Endothelial cell (in vitro differentiated cells): Measurements from ENCODE around the gene RMDN3. TPM values are rescaled to one million over a fixed set of nuclear protein-coding genes. Genes with fewer than 3 reads are reported as not detected.

ENCODE experiments used
- DNase-seq: peaks from one replicate; pipeline ENCODE4 v3.0.0; 2021; ENCODE audit warnings: low spot score
- H3K27ac Mint-ChIP-seq: one replicate; pipeline ENCODE4 v1.8.0; 2021; ENCODE audit warnings: mixed read lengths, inconsistent platforms; ENCODE audit not compliant: unreplicated experiment
- H3K27me3 Mint-ChIP-seq: one replicate; pipeline ENCODE4 v1.8.0; 2021; ENCODE audit warnings: mild to moderate bottlenecking, moderate library complexity, mixed read lengths, inconsistent platforms; ENCODE audit not compliant: unreplicated experiment
- H3K36me3 Mint-ChIP-seq: one replicate; pipeline ENCODE4 v1.8.0; 2021; ENCODE audit warnings: mild to moderate bottlenecking, low read depth, mixed read lengths, inconsistent platforms; ENCODE audit not compliant: unreplicated experiment
- H3K4me1 Mint-ChIP-seq: one replicate; pipeline ENCODE4 v1.8.0; 2021; ENCODE audit warnings: mild to moderate bottlenecking, mixed read lengths, inconsistent platforms; ENCODE audit not compliant: unreplicated experiment
- H3K4me3 Mint-ChIP-seq: one replicate; pipeline ENCODE4 v1.8.0; 2021; ENCODE audit warnings: mild to moderate bottlenecking, mixed read lengths, inconsistent platforms; ENCODE audit not compliant: unreplicated experiment
- H3K9me3 Mint-ChIP-seq: one replicate; pipeline ENCODE4 v1.8.0; 2021; ENCODE audit warnings: mixed read lengths, inconsistent platforms; ENCODE audit not compliant: unreplicated experiment
- total RNA-seq: library from RNA; stranded (reverse); fragmentation: NEBNext Ultra II Directional; extraction: Animal tissue kit (Norgen Biotek cat#: 25700); gene quantifications from one replicate; pipeline ENCODE4 v1.2.1, GENCODE V29; 2021; ENCODE audit not compliant: unreplicated experiment
- TF ChIP-seq, protein P1 (sequence below): fragments of 200-600 bp; sonication (generic); IDR thresholded peaks from one replicate; pipeline ENCODE4 v1.5.0; 2021; ENCODE audit warnings: antibody characterized with exemption; ENCODE audit not compliant: unreplicated experiment

RMDN3 gene
- total RNA-seq, 1 donor from 2014 or later = 34.4 TPM

DNA sequence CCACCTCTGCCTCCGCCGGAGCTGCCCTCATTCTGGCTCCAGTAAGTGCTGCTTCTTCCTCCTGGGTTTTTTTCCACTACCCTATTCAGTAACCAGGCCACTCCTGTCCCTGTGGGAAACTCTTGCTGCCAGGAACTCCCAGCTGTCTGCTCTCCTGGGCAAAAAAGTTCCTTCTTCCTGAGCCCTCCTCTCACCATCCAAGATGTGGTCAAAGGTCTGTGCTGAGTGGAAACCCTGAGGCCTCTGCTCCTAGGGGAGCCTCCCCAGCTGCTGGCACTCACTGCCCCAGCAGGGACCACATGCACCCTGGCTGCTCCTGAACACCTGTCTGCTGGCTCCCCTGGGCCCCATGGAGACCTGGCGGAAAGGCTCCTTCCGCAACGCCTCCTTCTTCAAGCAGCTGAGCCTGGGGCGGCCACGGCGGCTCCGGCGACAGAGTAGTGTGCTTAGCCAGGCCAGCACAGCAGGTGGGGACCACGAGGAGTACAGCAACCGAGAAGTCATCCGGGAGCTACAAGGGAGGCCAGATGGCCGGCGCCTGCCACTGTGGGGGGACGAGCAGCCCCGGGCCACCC is 15.2 kb upstream of the RMDN3 start:
- DNase-seq = no peak
- TF ChIP-seq, protein P1, sequence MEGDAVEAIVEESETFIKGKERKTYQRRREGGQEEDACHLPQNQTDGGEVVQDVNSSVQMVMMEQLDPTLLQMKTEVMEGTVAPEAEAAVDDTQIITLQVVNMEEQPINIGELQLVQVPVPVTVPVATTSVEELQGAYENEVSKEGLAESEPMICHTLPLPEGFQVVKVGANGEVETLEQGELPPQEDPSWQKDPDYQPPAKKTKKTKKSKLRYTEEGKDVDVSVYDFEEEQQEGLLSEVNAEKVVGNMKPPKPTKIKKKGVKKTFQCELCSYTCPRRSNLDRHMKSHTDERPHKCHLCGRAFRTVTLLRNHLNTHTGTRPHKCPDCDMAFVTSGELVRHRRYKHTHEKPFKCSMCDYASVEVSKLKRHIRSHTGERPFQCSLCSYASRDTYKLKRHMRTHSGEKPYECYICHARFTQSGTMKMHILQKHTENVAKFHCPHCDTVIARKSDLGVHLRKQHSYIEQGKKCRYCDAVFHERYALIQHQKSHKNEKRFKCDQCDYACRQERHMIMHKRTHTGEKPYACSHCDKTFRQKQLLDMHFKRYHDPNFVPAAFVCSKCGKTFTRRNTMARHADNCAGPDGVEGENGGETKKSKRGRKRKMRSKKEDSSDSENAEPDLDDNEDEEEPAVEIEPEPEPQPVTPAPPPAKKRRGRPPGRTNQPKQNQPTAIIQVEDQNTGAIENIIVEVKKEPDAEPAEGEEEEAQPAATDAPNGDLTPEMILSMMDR = no peak
- Mint-ChIP-seq H3K27me3 (peaks cover 12% of the 10 kb centered on the region), H3K36me3 (peaks cover 19% of the 10 kb centered on the region), H3K4me1 (peaks cover 1% of the 10 kb centered on the region), H3K9me3 (no peaks in the 10 kb centered on the region), H3K4me3 (peak overlapping the region; percentile 51), H3K27ac (no peak overlapping the region)

DNA sequence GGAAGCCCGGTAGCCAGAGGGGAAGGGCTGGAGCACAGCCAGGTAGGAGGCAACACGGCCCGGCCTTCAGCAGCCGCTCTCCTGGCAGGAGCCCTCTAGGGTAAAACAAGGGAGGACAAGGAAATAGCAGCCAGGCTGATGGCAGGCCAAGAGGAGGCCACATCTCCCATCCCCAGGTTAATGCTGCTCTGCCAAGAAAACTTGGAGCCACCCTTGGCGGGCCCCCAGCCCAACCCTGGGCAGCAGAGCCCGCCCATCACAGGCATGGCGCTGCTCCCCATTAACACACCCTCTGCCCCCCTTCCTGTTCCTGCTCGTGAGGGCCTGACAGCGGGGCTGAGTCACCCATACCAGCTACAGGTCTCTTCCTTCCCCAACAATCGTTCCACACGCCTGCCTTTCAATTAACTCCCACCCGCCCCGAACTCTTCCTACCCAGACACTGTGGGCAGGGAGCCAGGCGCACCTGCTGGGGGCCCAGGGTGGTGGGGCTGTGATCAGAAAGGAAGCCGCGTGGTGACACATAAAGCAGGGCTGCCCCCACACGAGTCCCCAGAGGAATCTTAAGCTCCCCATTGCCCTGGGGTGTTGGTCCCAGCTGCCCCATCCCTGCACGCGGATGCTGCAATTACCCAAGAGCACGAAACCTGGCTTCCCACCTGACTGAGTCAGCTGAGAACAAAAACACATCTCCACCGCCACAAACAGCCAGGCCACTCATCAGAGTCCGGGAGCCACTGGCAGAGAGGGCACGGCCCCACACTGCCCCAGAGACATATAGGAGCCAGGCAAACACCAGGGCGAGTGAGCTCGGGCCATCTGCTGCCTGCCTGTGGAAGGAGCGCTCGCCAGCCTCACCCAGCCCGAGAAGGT is 14.5 kb upstream of the RMDN3 start, which contains the start of gene C15orf62:
Gene C15orf62 (plus strand): TSS at position 707 of the 873 bp plus-strand sequence. CDS start 516 bp downstream, outside the sequence.
- Mint-ChIP-seq H3K9me3 (no peaks in the 10 kb centered on the region), H3K4me1 (peaks cover 6% of the 10 kb centered on the region), H3K36me3 (peaks cover 13% of the 10 kb centered on the region), H3K27ac (no peak within 1 kb of the TSS), H3K27me3 (peaks cover 14% of the 10 kb centered on the region), H3K4me3 (peak within 1 kb of the TSS; percentile 51)
- DNase-seq = no peak
- TF ChIP-seq, protein P1 = no peak

DNA sequence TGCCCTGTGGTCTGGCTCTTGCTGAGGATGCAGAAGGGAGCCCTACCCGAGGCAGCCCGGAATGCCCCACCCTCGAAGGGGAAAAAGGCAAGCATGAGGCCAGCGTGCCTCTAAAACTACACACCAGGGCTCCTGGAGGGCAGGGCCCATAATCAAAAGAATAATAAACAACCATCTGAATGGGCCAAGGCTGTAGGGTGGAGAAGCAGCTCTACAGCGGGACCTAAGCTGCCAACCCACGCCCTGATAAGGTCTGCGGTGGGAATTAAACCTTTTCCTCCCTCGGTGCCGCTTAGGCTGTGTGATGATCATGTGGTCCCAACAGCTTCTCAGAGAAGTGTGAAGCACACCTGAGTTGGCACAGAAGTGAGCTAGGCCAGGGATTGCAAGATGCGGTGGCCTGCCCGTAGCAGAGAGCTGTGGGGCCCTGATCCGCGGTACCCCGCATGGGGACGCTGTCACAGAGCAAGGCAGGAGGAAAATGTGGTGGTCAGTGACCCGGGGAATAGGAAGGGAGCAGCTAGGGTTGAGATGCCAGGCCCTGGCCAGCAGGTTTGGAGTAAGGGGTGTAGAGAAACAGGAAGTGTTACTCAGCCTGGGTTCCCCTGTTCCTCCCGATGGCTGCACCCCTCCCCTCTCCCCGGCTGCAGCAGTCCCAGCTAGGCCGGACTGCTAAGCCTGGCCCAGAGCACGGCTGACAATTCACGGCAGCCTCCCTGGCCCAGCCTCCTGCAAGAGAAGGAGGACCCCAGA is 13.6 kb upstream of the RMDN3 start:
- H3K4me3 Mint-ChIP-seq = no peak overlapping the region
- TF ChIP-seq, protein P1 = no peak

DNA sequence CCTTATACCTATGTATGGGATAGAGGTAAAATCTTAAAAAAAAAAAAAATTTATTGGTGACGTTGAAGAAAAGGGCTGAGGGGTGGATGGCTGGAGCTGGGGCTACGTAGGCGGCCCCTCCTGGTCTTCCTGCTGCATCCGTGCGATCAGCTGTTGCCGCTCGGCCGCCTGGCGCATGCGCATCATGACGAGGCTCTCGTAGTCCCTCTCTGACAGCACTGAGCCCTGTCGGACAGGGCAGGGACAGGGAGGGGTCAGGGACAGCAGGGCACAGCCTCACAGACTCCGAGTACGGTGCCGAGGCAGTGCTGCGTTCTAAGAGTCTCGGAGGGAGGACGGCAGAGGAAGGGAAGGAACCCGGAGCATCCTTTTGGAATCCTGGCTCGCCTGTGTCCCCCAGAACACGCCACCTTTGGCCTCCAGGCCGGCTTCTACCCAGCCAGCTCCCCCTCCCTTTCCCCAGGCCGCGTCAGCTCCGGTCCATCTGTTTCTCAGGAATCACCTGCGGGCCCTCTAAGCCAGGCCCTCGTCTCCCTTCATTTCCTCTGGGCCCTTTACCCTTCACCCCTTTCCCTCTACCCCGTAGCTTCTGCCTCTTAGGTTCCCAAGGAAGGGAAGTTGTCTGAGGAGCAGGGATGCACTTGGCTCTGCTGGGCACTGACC is 12.9 kb upstream of the RMDN3 start:
- no peak overlapping the region for H3K27ac Mint-ChIP-seq
- H3K27me3 Mint-ChIP-seq = peaks cover 15% of the 10 kb centered on the region
- TF ChIP-seq, protein P1 = no peak
- no peaks in the 10 kb centered on the region for H3K9me3 Mint-ChIP-seq
- H3K4me3 Mint-ChIP-seq = no peak overlapping the region
- peaks cover 11% of the 10 kb centered on the region for H3K36me3 Mint-ChIP-seq
- H3K4me1 Mint-ChIP-seq = peaks cover 8% of the 10 kb centered on the region
- DNase-seq = no peak

More for the DNA sequence above, 13.6 kb upstream of the RMDN3 start:
- no peak overlapping the region for H3K27ac Mint-ChIP-seq
- peaks cover 14% of the 10 kb centered on the region for H3K27me3 Mint-ChIP-seq
- H3K36me3 Mint-ChIP-seq = peaks cover 9% of the 10 kb centered on the region
- no peak for DNase-seq
- H3K9me3 Mint-ChIP-seq = no peaks in the 10 kb centered on the region
- peaks cover 6% of the 10 kb centered on the region for H3K4me1 Mint-ChIP-seq
